Psoas muscle (tissue), 8 donors: ENCODE data around the gene NDUFAF7. TPM values are rescaled to one million over a fixed set of nuclear protein-coding genes. Genes with fewer than 3 reads are reported as not detected.

Experiments used
- ATAC-seq, 4 donors: fragments of 200-7000 bp; cut with Tn5 transposase; one replicate each; pipeline ENCODE4 v1.9.1; 2020; ENCODE audit warnings: moderate library complexity in 3 of 4, mild to moderate bottlenecking in 2 of 4
- DNase-seq, 2 donors: peaks; one replicate each; pipeline ENCODE4 v3.0.0-alpha.2; 2020
- H3K27ac ChIP-seq: fragments of 200-600 bp; one replicate; pipeline ENCODE4 v1.8.0; 2022
- H3K27me3 ChIP-seq, 3 donors: fragments of 200-600 bp in 1 of 3; one replicate each; pipeline versions ENCODE4 v1.6.1 to v1.8.0; 2013 to 2022; ENCODE audit warnings: low read length in 2 of 3, mild to moderate bottlenecking in 2 of 3, moderate library complexity in 1 of 3; ENCODE audit not compliant: insufficient read depth in 3 of 3
- H3K36me3 ChIP-seq, 2 donors: fragments of 200-600 bp in 1 of 2; one replicate each; pipeline versions ENCODE4 v1.6.1 to v1.8.0; 2013 to 2022; ENCODE audit warnings: low read depth in 1 of 2, mild to moderate bottlenecking in 1 of 2, moderate library complexity in 1 of 2; ENCODE audit not compliant: insufficient read depth in 1 of 2
- H3K4me1 ChIP-seq: fragments of 200-600 bp; one replicate; pipeline ENCODE4 v1.8.0; 2022
- H3K4me3 ChIP-seq: fragments of 200-600 bp; one replicate; pipeline ENCODE4 v1.8.0; 2022; ENCODE audit warnings: mild to moderate bottlenecking
- H3K9me3 ChIP-seq: fragments of 200-600 bp; one replicate; pipeline ENCODE4 v1.8.0; 2022
- CTCF ChIP-seq: fragments of 200-600 bp; IDR thresholded peaks from one replicate; pipeline ENCODE4 v1.8.0; 2022; ENCODE audit warnings: antibody characterized with exemption
- WGBS, 3 donors: extraction: QIAGEN DNeasy Blood & Tissue Kit; methylation state at CpG; one replicate each; pipeline versions ENCODE4 v1.1.6 to v1.1.7; 2013; 5-methylcytosine and 5-hydroxymethylcytosine counted together
- intact Hi-C, 2 donors: fragments of 100-400 bp; cut with DNase I; formaldehyde crosslinking; loops; one replicate each; pipeline versions ENCODE4 v1.11.0 to v1.14.2; 2022
- polyA plus RNA-seq, 3 donors: library from polyadenylated mRNA; stranded (reverse); fragments of 200-250 nt; gene quantifications; one replicate each; pipeline ENCODE4 v1.2.3, GENCODE V29; 2013
- total RNA-seq, 4 donors: library from RNA; stranded (reverse); fragmentation: NEBNext Ultra II Directional in 2 of 4; extraction: Animal tissue kit (Norgen Biotek cat#: 25700) in 2 of 4; gene quantifications; one replicate each; pipeline versions ENCODE4 v1.2.1 to v1.2.4, GENCODE V29; 2021 to 2023
- donor health status: healthy with polysubstance abuse.
- donor health status: DM: no; HTN: no; CAD: no; lungs with moderate emphysema.
- donor health status: Bipolar disorder and iron deficiency.
- donor health status: healthy.
- donor health status: DM: yes; HTN: yes; CAD: no.
- donor health status: DM: no; HTN: no; CAD: no.
- donor health status: DM: no; HTN: no; CAD: no.
- donor health status: DM: yes; HTN: yes; CAD: no.

Gene NDUFAF7
- total and polyA plus RNA-seq, 7 donors, result 15.1 to 31.1 (median 20.8) TPM

GRCh38 chr2:37243435-37243834 is 12.0 kb downstream of the NDUFAF7 start:
- Histone ChIP-seq H3K4me1 (no peaks in the 10 kb centered on the region), H3K36me3 (peaks cover 5 to 100% of the 10 kb centered on the region in 2 donors), H3K9me3 (no peaks in the 10 kb centered on the region), H3K4me3 (no peak overlapping the region), H3K27ac (peak overlapping the region; percentile 46), H3K27me3 (no peaks in the 10 kb centered on the region)
- intact Hi-C loops, result no loop called here
- no peak for TF ChIP-seq CTCF
- DNase-seq (no peak), ATAC-seq (no peak)
- 84 to 89% (median 89%) methylated on average over 4 of the region's 4 CpGs for WGBS, 3 donors

- no peaks in the 10 kb centered on the region for H3K27me3 ChIP-seq
- no peaks in the 10 kb centered on the region for H3K4me1 ChIP-seq
- intact Hi-C loops, result no loop called here
- no peak for TF ChIP-seq CTCF
- peaks cover 5 to 100% of the 10 kb centered on the region in 2 donors for H3K36me3 ChIP-seq
- no peaks in the 10 kb centered on the region for H3K9me3 ChIP-seq
- peak overlapping the region; percentile 46 for H3K27ac ChIP-seq
- no peak overlapping the region for H3K4me3 ChIP-seq
- no peak for DNase-seq
- 59 to 67% (median 62%) methylated on average over 4 of the region's 4 CpGs for WGBS, 3 donors
- ATAC-seq, result no peak
Measured at GRCh38 chr2:37244017-37244416, 12.6 kb downstream of the NDUFAF7 start.

- no peak for ATAC-seq
- Histone ChIP-seq H3K36me3 (peaks cover 5 to 99% of the 10 kb centered on the region in 2 donors), H3K27ac (peak overlapping the region; percentile 46), H3K27me3 (no peaks in the 10 kb centered on the region), H3K4me3 (no peak overlapping the region), H3K9me3 (no peaks in the 10 kb centered on the region), H3K4me1 (no peaks in the 10 kb centered on the region)
- TF ChIP-seq CTCF, result no peak
- intact Hi-C loops, result loop anchor here in 1 of 2 donors (5.0 kb wide), 1 partner anchor 43 kb away; no protein-coding TSS in a partner anchor
- DNase-seq, result no peak
- 77 to 89% (median 85%) methylated on average over 3 of the region's 3 CpGs for WGBS, 3 donors
Measured at GRCh38 chr2:37244755-37245154, 13.3 kb downstream of the NDUFAF7 start.

GRCh38 chr2:37246205-37246604 is 14.7 kb downstream of the NDUFAF7 start:
- DNase-seq (no peak), ATAC-seq (no peak)
- Histone ChIP-seq H3K36me3 (peaks cover 5 to 99% of the 10 kb centered on the region in 2 donors), H3K4me3 (no peak overlapping the region), H3K4me1 (no peaks in the 10 kb centered on the region), H3K9me3 (no peaks in the 10 kb centered on the region), H3K27me3 (no peaks in the 10 kb centered on the region), H3K27ac (no peak overlapping the region)
- intact Hi-C loops, result loop anchor here in 1 of 2 donors (5.0 kb wide), 1 partner anchor 41 kb away; no protein-coding TSS in a partner anchor
- no peak for TF ChIP-seq CTCF
